GM12873 (cell line): ENCODE measurements around the gene MTCH1.

Experiments used
- CTCF ChIP-seq: IDR thresholded peaks from 2 replicates; pipeline ENCODE4 v1.5.1; 2012; ENCODE audit warnings: low read depth, mild to moderate bottlenecking, moderate library complexity, low read length, control low read depth; ENCODE audit not compliant: insufficient read depth; ENCODE audit errors: missing control alignments

Gene MTCH1

GRCh38 chr6:36976007-36976264 is 10.1 kb downstream of the MTCH1 start:
- TF ChIP-seq CTCF, result no peak

GRCh38 chr6:36975231-36976006 is 10.6 kb downstream of the MTCH1 start:
- TF ChIP-seq CTCF, result no peak

- TF ChIP-seq CTCF, result no peak
These were observed 12.3 kb downstream of the MTCH1 start for GRCh38 chr6:36973647-36974046.

- no peak for TF ChIP-seq CTCF
These were observed 12.8 kb downstream of the MTCH1 start for GRCh38 chr6:36973190-36973589.

- TF ChIP-seq CTCF, result no peak
These were observed 13.9 kb downstream of the MTCH1 start for GRCh38 chr6:36971921-36972673.

- no peak for TF ChIP-seq CTCF
These were observed 14.8 kb downstream of the MTCH1 start for GRCh38 chr6:36970892-36971842.
